Measurements from ENCODE around the gene PPP2R1A. TPM values are rescaled to one million over a fixed set of nuclear protein-coding genes. Genes with fewer than 3 reads are reported as not detected.

PPP2R1A gene
- total RNA-seq, 1 donor = 151 TPM

GRCh38 chr19:52221031-52221430, 31.2 kb downstream of the PPP2R1A start:
- Histone ChIP-seq H3K79me2 (ENCODE audit: insufficient read depth, low read length) (peaks cover 19% of the 10 kb centered on the region), H3K27me3 (ENCODE audit: insufficient read depth, low read length) (no peaks in the 10 kb centered on the region), H3K9me3 (ENCODE audit: low read depth, low read length) (no peaks in the 10 kb centered on the region), H3K4me1 (ENCODE audit: insufficient read depth, low read length) (no peaks in the 10 kb centered on the region), H3K4me2 (ENCODE audit: insufficient read depth, low read length) (no peak overlapping the region), H4K20me1 (ENCODE audit: insufficient read depth, low read length) (peaks cover 16% of the 10 kb centered on the region), H3K27ac (ENCODE audit: low read depth, low read length) (no peak overlapping the region), H3K36me3 (ENCODE audit: insufficient read depth, low read length) (peaks cover 95% of the 10 kb centered on the region), H3K4me3 (ENCODE audit: insufficient read depth, low read length) (no peak overlapping the region), H2AFZ (ENCODE audit: low read length) (no peak overlapping the region)
- TF ChIP-seq CTCF (IDR thresholded peaks at IDR 0.05; ENCODE audit: extremely low read depth, low read depth, low read length) = no peak
- DNase-seq (ENCODE audit: insufficient read length, low spot score, missing footprints) = no peak

GRCh38 chr19:52221831-52222375, 32.1 kb downstream of the PPP2R1A start:
- DNase-seq (ENCODE audit: insufficient read length, low spot score, missing footprints) = no peak
- Histone ChIP-seq H4K20me1 (ENCODE audit: insufficient read depth, low read length) (peaks cover 16% of the 10 kb centered on the region), H3K27me3 (ENCODE audit: insufficient read depth, low read length) (no peaks in the 10 kb centered on the region), H3K79me2 (ENCODE audit: insufficient read depth, low read length) (peaks cover 14% of the 10 kb centered on the region), H3K27ac (ENCODE audit: low read depth, low read length) (no peak overlapping the region), H3K9me3 (ENCODE audit: low read depth, low read length) (no peaks in the 10 kb centered on the region), H2AFZ (ENCODE audit: low read length) (no peak overlapping the region), H3K4me1 (ENCODE audit: insufficient read depth, low read length) (no peaks in the 10 kb centered on the region), H3K4me2 (ENCODE audit: insufficient read depth, low read length) (no peak overlapping the region), H3K4me3 (ENCODE audit: insufficient read depth, low read length) (no peak overlapping the region), H3K36me3 (ENCODE audit: insufficient read depth, low read length) (peaks cover 95% of the 10 kb centered on the region)
- TF ChIP-seq CTCF (IDR thresholded peaks at IDR 0.05; ENCODE audit: extremely low read depth, low read depth, low read length) = no peak

- H3K36me3 ChIP-seq (ENCODE audit: insufficient read depth, low read length) = peaks cover 92% of the 10 kb centered on the region
- H4K20me1 ChIP-seq (ENCODE audit: insufficient read depth, low read length) = peaks cover 16% of the 10 kb centered on the region
- no peaks in the 10 kb centered on the region for H3K27me3 ChIP-seq (ENCODE audit: insufficient read depth, low read length)
- H3K79me2 ChIP-seq (ENCODE audit: insufficient read depth, low read length) = peaks cover 3% of the 10 kb centered on the region
- H3K9me3 ChIP-seq (ENCODE audit: low read depth, low read length) = no peaks in the 10 kb centered on the region
- H3K4me2 ChIP-seq (ENCODE audit: insufficient read depth, low read length) = no peak overlapping the region
- no peak overlapping the region for H2AFZ ChIP-seq (ENCODE audit: low read length)
- no peaks in the 10 kb centered on the region for H3K4me1 ChIP-seq (ENCODE audit: insufficient read depth, low read length)
- no peak for DNase-seq (ENCODE audit: insufficient read length, low spot score, missing footprints)
- TF ChIP-seq CTCF (IDR thresholded peaks at IDR 0.05; ENCODE audit: extremely low read depth, low read depth, low read length) = no peak
- no peak overlapping the region for H3K27ac ChIP-seq (ENCODE audit: low read depth, low read length)
- no peak overlapping the region for H3K4me3 ChIP-seq (ENCODE audit: insufficient read depth, low read length)
Observed at GRCh38 chr19:52224211-52224610, 34.4 kb downstream of the PPP2R1A start.

GRCh38 chr19:52226652-52227051, 36.8 kb downstream of the PPP2R1A start:
- Histone ChIP-seq H4K20me1 (ENCODE audit: insufficient read depth, low read length) (peaks cover 3% of the 10 kb centered on the region), H3K4me2 (ENCODE audit: insufficient read depth, low read length) (no peak overlapping the region), H3K79me2 (ENCODE audit: insufficient read depth, low read length) (no peaks in the 10 kb centered on the region), H3K27me3 (ENCODE audit: insufficient read depth, low read length) (no peaks in the 10 kb centered on the region), H3K4me3 (ENCODE audit: insufficient read depth, low read length) (no peak overlapping the region), H3K36me3 (ENCODE audit: insufficient read depth, low read length) (peaks cover 73% of the 10 kb centered on the region), H2AFZ (ENCODE audit: low read length) (no peak overlapping the region), H3K4me1 (ENCODE audit: insufficient read depth, low read length) (no peaks in the 10 kb centered on the region), H3K9me3 (ENCODE audit: low read depth, low read length) (no peaks in the 10 kb centered on the region), H3K27ac (ENCODE audit: low read depth, low read length) (no peak overlapping the region)
- DNase-seq (ENCODE audit: insufficient read length, low spot score, missing footprints) = no peak
- no peak for TF ChIP-seq CTCF (IDR thresholded peaks at IDR 0.05; ENCODE audit: extremely low read depth, low read depth, low read length)

All from osteoblast (primary cell).